ENCODE measurements around the gene ACP1.

GRCh38 chr2:257429-257828 lies 7.3 kb upstream of the ACP1 start:
- TF ChIP-seq CTCF (IDR thresholded peaks at IDR 0.05; ENCODE audit: low read depth, low read length, poor library complexity, severe bottlenecking) (no peak), EZH2phosphoT487 (IDR thresholded peaks at IDR 0.05; ENCODE audit: borderline replicate concordance, low read length) (no peak)

Measured in DOHH2 (cell line).